Activated CD4-positive, alpha-beta T cell treated with anti-CD3 and anti-CD28 coated beads, Interleukin-10, Interleukin-2, amounts not matched to agents 100 ng/mL and 50 ng/mL, durations not matched to agents 16 hours and 8 hours (primary cell): ENCODE data around the gene TMEM270.
A peak's percentile ranks its signal among the peaks of the same experiment; 100 is the strongest.
"Not testable (repeated sequence)": the region's sequence is repeated elsewhere in the genome, so short reads cannot be mapped to it uniquely, and the experiment has no call there.

Source experiments
- DNase-seq: peaks from one replicate; pipeline ENCODE4 v3.0.0-alpha.2; 2020

TMEM270 gene

DNA sequence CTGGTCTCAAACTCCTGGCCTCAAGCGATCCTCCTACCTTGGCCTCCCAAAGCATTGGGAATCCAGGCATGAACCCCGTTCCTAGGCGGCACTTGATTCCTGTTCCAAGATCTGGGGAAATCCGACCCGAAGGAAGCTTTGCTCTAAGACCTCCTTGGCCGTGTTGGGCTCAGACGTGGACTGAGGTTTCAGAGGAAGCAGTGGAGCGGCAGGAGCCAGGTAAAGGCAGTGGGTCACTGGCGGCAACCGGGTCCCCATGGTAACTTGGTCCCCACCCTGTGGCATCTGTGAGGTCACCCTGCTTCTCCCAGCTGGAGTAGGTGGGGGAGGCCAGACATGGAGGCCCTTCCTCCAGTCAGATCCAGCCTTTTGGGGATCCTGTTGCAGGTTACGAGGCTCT, at the start of gene TMEM270:
Gene TMEM270, plus strand, starts transcription at position 301 of the 400 bp plus-strand sequence. Its CDS starts 36 bp downstream, at position 337.
- no peak for DNase-seq

DNA sequence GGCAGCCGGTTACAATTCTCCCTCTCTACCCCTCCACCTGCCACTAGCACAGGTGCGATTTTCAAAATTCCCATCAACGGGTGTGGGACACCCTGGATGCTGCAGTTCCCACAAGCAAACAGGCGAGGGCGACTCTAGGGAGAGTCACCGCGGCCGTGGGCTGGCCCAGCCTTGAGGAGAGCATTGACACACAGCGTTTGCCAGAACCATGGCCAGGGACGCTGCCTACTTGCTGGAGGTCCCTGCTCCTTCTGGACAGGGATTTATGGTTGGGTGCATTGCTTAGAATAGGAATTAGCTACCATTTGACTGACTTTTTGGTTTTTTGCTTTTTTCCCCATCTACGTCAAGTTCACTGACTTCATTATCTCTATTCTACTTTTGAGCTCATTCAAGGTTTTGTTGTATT, 49.2 kb upstream of the TMEM270 start:
- DNase-seq, result peak; percentile 60

DNA sequence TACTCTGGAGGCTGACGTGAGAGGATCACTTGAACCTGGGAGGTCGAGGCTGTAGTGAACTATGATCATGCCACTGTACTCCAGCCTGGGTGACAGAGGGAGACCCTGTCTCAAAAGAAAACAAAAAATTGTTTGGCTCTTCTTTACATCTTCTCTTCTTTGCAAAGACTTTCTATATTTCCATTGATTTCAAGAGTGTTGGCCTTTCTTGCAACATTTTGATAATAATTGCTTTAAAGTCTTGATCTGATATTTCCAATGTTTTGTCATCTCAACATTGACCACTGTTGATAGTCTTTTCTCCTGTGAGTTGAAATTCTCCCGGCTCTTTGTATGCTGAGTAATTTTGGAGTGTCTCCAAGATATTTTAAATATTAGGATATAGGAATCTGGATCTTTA, 48.0 kb upstream of the TMEM270 start:
- no peak for DNase-seq

- no peak for DNase-seq
Measured at GRCh38 chr7:73815436-73815835, 45.5 kb upstream of the TMEM270 start.

DNA sequence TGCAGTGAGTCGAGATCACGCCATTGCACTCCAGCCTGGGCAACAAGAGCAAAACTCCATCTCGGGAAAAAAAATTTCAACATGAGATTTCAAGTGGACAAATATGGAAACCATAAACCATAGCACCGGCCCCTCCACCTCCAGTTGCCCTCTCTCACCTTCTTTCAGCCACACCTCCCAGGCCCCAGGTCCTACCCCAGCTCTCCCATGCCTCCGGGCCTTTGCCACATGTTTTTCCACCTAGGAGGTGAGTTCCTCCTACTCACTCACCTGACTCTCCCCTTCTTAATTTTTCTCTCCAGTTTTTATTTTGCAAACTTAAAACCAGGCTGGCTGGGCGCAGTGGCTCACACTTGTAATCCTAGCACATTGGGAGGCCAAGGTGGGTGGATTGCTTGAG, 43.8 kb upstream of the TMEM270 start:
- no peak for DNase-seq

DNA sequence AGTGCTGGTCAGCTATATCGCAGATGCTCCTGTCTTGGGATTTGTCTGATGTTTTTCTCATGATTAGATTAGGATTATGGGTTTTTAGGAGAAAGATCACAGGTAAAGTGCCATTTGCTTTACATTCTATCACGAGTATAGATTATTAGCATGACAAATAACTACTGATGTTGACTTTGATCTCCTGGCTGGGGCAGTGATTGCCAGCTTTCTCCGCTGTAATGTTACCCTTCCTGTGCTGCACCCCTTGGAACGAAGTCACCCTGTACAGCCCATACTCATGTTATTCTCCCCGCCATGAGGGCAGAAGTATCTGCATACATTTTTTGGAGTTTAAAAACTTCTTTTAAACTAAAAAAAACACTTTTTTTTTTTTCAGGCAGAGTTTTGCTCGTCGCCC, 40.9 kb upstream of the TMEM270 start:
- DNase-seq, result no peak

DNA sequence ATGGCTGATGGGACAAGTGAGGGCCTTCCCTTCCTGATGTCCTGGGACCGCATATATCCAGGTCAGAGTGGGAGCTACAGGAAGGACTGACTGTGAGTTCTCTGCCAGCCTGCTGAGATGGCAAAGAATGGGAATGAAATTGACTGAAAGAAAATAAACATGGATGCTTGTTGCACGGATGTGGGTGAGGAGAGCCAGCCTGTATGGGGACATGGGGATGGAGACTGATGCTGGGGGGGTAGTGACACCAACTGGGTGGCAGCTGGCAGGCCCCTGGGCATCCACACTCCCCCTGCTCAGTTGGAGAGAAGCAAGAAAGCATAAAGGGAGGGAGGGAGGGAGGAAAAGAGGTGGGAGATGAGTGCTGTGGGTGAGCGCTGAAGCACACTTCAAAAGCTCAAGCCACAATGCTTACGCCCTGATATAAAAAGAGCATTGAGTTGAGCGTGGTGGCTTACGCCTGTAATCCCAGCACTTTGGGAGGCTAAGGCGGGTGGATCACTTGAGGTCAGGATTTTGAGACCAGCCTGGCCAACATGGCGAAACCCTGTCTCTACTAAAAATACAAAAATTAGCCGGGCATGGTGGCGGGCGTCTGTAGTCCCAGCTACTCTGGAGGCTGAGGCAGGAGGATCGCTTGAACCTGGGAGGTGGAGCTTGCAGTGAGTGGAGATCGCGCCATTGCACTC, 39.2 kb upstream of the TMEM270 start:
- not testable (repeated sequence) for DNase-seq

GRCh38 chr7:73822319-73823173, 38.4 kb upstream of the TMEM270 start:
- no peak for DNase-seq

- DNase-seq, result no peak
Measured at GRCh38 chr7:73823257-73823656, 37.7 kb upstream of the TMEM270 start.

DNA sequence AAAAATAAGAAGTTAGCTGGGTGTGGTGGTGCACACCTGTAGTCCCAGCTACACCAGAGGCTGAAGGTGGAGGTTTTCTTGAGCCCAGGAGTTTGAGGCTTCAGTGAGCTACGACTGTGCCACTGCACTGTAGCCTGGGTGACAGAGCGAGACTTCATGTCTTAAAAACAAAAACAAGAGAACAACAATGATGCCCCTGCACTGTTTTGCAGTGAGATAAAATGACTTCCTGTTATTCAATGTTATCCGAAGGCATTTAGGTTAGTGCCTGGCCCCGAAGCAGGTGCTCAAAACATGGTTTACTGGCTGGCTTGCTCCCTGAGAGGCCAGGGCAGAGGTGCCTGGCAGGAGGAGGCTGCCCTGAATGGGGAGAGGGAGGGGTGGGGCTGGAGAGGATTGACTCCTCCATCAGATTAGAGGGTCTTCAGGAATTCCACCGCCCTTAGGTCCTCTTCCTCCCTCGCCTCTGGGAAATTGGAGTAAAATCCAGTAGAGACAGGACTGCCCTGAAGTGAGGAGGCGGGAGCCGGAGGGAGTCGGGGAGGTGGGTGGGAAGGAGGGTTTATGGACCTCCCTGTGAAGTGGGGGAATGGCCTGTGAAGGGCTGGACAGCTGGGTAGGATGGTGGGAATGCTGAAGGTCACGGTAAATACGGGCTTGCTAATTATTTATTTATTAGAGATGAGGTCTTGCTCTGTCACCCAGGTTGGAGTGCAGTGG, 36.9 kb upstream of the TMEM270 start:
- DNase-seq, result no peak

- DNase-seq, result no peak
Measured at GRCh38 chr7:73824986-73825385, 36.0 kb upstream of the TMEM270 start.

DNA sequence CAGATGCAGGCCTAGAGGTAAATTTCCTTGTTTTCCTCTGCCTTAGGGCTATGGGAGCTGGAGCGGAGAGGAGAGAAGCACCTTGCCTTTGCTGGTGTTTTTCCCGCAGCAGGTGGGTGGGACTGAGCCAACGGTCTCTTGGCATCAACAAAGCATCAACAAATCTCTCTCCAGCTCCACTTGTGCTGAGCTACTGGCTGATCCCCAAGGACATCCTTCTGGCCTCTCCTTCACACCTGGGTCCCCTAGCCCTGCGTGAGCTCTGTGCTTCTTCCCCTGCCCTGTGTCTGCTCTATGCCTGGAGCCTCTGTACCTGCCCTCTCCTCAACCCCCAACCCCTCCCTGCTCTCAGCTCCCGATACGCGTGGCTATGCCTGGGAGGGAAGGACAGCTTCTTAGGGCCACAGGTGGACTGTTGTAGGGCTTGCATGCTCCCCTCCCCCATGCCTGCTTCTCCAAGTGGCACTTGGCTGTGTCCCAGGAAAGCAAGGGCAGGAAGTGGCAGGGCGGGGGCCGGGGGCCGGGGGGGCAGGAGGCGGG, 33.3 kb upstream of the TMEM270 start:
- no peak for DNase-seq

- DNase-seq, result peak; percentile 13
Measured at GRCh38 chr7:73828107-73828803, 32.7 kb upstream of the TMEM270 start.

GRCh38 chr7:73828972-73829371, 32.0 kb upstream of the TMEM270 start:
- no peak for DNase-seq

- no peak for DNase-seq
Measured at GRCh38 chr7:73829505-73829904, 31.5 kb upstream of the TMEM270 start.

- no peak for DNase-seq
Measured at GRCh38 chr7:73829921-73830680, 30.9 kb upstream of the TMEM270 start.

- no peak for DNase-seq
Measured at GRCh38 chr7:73830681-73831583, 30.0 kb upstream of the TMEM270 start, which contains the start of gene CLDN4. TSS of gene CLDN4 (plus strand) at chr7:73830996. CDS start at chr7:73831202, 206 bp downstream.

- no peak for DNase-seq
Measured at GRCh38 chr7:73831584-73831833, 29.4 kb upstream of the TMEM270 start.

GRCh38 chr7:73831834-73832651, 28.9 kb upstream of the TMEM270 start:
- DNase-seq, result no peak

- DNase-seq, result no peak
Measured at GRCh38 chr7:73832806-73833205, 28.2 kb upstream of the TMEM270 start.
